ENCODE results near the gene VMO1. TPM values are rescaled to one million over a fixed set of nuclear protein-coding genes. Genes with fewer than 3 reads are reported as not detected.
"Not testable (repeated sequence)": the region's sequence is repeated elsewhere in the genome, so short reads cannot be mapped to it uniquely, and the experiment has no call there.

Gene VMO1
- polyA plus RNA-seq, 1 donor from 2014 or later, result 1.6 TPM

DNA sequence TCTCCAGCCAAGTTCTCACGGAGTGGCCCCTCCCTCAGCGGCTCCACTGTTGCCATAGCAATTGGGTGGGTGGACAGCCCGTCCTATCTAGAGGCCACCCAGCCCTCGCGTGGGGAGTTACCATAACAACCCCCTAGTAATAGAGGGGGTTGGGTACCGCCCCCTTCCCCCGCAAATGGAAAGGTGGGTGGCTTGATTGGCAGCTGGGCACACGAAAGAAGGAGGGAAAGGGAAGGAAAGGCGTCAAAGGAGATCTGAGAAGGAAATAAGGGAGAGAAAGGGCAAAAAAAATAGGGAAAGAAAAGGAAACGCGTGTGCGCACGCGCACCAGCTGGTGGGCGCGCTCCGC, 46.6 kb upstream of the VMO1 start:
- Histone ChIP-seq H3K79me2 (replicated peaks; ENCODE audit: insufficient read depth, low read length) (peaks cover 43% of the 10 kb centered on the region), H3K4me3 (ENCODE audit: low read length) (peak overlapping the region; percentile 100), H3K27ac (ENCODE audit: low read length) (peak overlapping the region; percentile 91), H2AFZ (ENCODE audit: low read depth, low read length) (peak overlapping the region; percentile 70), H3K9ac (ENCODE audit: low read length) (peak overlapping the region; percentile 95)
- H3K36me3 ChIP-seq (ENCODE audit: insufficient read depth, low read length); H3K4me2 ChIP-seq (ENCODE audit: low read length); H3F3A ChIP-seq (ENCODE audit: insufficient read depth, low read length, poor library complexity, severe bottlenecking); H4K20me1 ChIP-seq (ENCODE audit: insufficient read depth); H3K9me2 ChIP-seq (ENCODE audit: insufficient read depth, low read length); H3K27me3 ChIP-seq (ENCODE audit: insufficient read depth, low read depth, low read length); H3K9me3 ChIP-seq (ENCODE audit: low read length): not testable (repeated sequence)
- peak; percentile 46 for TF ChIP-seq EP300 (conservative IDR thresholded peaks at IDR 0.05; ENCODE audit: poor library complexity, severe bottlenecking)

DNA sequence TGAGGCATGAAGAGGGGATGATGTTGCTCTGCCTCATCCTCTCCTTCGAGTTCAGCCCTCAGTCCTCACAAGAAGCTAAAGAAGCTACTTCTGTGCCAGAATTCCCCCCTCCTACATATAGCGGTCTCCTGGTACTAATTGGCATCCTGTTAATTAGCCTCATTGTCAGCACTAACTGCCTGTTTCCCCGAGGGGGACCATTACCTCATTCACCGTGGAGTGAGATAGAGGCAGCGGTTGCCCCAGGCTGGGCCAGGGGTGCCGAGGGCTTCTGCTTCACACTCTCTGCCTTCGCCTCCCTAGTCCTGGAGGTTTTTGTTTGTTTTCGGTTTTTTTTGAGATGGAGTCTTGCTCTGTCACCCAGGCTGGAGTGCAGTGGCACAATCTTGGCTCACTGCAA, 41.2 kb upstream of the VMO1 start:
- no peaks in the 10 kb centered on the region for H4K20me1 ChIP-seq (ENCODE audit: insufficient read depth)
- no peaks in the 10 kb centered on the region for H3K36me3 ChIP-seq (ENCODE audit: insufficient read depth, low read length)
- H3K4me2 ChIP-seq (ENCODE audit: low read length), result no peak overlapping the region
- H3K9me3 ChIP-seq (ENCODE audit: low read length), result no peaks in the 10 kb centered on the region
- no peaks in the 10 kb centered on the region for H3K9me2 ChIP-seq (ENCODE audit: insufficient read depth, low read length)
- TF ChIP-seq EP300 (conservative IDR thresholded peaks at IDR 0.05; ENCODE audit: poor library complexity, severe bottlenecking), result no peak
- no peak for TF ChIP-seq POLR2AphosphoS5 (IDR thresholded peaks at IDR 0.05)
- no peak for TF ChIP-seq EZH2 (IDR thresholded peaks at IDR 0.05; ENCODE audit: borderline replicate concordance, insufficient read depth, low read length, poor library complexity, severe bottlenecking)
- TF ChIP-seq, protein P1, sequence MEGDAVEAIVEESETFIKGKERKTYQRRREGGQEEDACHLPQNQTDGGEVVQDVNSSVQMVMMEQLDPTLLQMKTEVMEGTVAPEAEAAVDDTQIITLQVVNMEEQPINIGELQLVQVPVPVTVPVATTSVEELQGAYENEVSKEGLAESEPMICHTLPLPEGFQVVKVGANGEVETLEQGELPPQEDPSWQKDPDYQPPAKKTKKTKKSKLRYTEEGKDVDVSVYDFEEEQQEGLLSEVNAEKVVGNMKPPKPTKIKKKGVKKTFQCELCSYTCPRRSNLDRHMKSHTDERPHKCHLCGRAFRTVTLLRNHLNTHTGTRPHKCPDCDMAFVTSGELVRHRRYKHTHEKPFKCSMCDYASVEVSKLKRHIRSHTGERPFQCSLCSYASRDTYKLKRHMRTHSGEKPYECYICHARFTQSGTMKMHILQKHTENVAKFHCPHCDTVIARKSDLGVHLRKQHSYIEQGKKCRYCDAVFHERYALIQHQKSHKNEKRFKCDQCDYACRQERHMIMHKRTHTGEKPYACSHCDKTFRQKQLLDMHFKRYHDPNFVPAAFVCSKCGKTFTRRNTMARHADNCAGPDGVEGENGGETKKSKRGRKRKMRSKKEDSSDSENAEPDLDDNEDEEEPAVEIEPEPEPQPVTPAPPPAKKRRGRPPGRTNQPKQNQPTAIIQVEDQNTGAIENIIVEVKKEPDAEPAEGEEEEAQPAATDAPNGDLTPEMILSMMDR (IDR thresholded peaks at IDR 0.05; ENCODE audit: poor library complexity, severe bottlenecking), result no peak
- TF ChIP-seq, protein P2, sequence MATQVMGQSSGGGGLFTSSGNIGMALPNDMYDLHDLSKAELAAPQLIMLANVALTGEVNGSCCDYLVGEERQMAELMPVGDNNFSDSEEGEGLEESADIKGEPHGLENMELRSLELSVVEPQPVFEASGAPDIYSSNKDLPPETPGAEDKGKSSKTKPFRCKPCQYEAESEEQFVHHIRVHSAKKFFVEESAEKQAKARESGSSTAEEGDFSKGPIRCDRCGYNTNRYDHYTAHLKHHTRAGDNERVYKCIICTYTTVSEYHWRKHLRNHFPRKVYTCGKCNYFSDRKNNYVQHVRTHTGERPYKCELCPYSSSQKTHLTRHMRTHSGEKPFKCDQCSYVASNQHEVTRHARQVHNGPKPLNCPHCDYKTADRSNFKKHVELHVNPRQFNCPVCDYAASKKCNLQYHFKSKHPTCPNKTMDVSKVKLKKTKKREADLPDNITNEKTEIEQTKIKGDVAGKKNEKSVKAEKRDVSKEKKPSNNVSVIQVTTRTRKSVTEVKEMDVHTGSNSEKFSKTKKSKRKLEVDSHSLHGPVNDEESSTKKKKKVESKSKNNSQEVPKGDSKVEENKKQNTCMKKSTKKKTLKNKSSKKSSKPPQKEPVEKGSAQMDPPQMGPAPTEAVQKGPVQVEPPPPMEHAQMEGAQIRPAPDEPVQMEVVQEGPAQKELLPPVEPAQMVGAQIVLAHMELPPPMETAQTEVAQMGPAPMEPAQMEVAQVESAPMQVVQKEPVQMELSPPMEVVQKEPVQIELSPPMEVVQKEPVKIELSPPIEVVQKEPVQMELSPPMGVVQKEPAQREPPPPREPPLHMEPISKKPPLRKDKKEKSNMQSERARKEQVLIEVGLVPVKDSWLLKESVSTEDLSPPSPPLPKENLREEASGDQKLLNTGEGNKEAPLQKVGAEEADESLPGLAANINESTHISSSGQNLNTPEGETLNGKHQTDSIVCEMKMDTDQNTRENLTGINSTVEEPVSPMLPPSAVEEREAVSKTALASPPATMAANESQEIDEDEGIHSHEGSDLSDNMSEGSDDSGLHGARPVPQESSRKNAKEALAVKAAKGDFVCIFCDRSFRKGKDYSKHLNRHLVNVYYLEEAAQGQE (IDR thresholded peaks at IDR 0.05; ENCODE audit: borderline replicate concordance), result no peak
- TF ChIP-seq SMC3 (conservative IDR thresholded peaks at IDR 0.05; ENCODE audit: poor library complexity), result no peak
- no peak for TF ChIP-seq TAF1 (IDR thresholded peaks at IDR 0.05; ENCODE audit: low read depth)
- TF ChIP-seq MXI1 (conservative IDR thresholded peaks at IDR 0.05; ENCODE audit: poor library complexity, severe bottlenecking), result no peak
- no peak for TF ChIP-seq RAD21 (conservative IDR thresholded peaks at IDR 0.05)
- H3K79me2 ChIP-seq (replicated peaks; ENCODE audit: insufficient read depth, low read length), result no peaks in the 10 kb centered on the region
- no peaks in the 10 kb centered on the region for H3F3A ChIP-seq (ENCODE audit: insufficient read depth, low read length, poor library complexity, severe bottlenecking)
- no peak overlapping the region for H3K4me3 ChIP-seq (ENCODE audit: low read length)
- H2AFZ ChIP-seq (ENCODE audit: low read depth, low read length), result no peak overlapping the region
- H3K9ac ChIP-seq (ENCODE audit: low read length), result no peak overlapping the region
- no peaks in the 10 kb centered on the region for H3K27me3 ChIP-seq (ENCODE audit: insufficient read depth, low read depth, low read length)
- no peak overlapping the region for H3K27ac ChIP-seq (ENCODE audit: low read length)
